ENCODE measurements around the gene WASHC2A.
"Not testable (repeated sequence)": the region's sequence is repeated elsewhere in the genome, so short reads cannot be mapped to it uniquely, and the experiment has no call there.

DNA sequence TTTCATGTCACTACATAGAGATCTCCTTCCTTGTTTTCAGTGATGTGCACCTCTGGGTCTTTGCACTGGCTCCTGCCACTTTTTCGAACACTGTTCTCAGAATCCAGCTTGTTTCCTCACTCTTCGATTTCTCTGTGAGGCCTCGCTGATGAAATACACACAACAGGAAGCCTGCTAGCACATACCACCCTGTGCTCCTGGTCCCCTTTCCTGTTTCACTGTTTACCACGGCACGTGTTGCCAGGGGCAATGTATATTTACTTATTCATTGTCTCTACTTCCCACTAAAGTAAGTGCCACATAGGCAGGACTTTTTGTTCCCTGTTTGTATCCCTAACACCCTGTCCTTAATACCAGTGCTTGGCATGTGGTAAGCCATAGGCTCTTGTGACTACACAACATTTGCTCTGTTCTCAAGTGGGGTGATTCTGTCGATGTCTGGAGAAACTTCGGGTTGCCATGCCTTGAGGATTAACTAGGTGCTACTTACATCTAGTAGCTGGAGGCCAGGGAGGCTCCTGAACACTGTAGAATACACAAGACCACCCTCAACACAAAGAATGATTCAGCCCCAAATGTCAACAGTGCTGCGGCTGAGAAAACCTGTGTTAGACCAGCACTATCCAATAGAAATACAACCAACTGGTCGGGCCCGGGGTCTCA lies 75.9 kb downstream of the WASHC2A start:
- TF ChIP-seq CTCF (IDR thresholded peaks at IDR 0.05; ENCODE audit: insufficient read depth, low read length, poor library complexity, severe bottlenecking); EZH2phosphoT487 (conservative IDR thresholded peaks at IDR 0.05; ENCODE audit: low read length): not testable (repeated sequence)
